Duodenal mucosa (tissue), 2 donors: ENCODE measurements around the gene SDK1.

Source experiments
- H3K27ac ChIP-seq: one replicate; pipeline ENCODE4 v1.7.0; 2013; ENCODE audit warnings: low read depth, low read length
- H3K27me3 ChIP-seq, 2 donors: one replicate each; pipeline ENCODE4 v1.7.0; 2013; ENCODE audit warnings: low read length in 2 of 2, control low read depth in 1 of 2; ENCODE audit not compliant: insufficient read depth in 2 of 2, control insufficient read depth in 1 of 2
- H3K36me3 ChIP-seq, 2 donors: one replicate each; pipeline ENCODE4 v1.7.0; 2013; ENCODE audit warnings: low read length in 2 of 2, control low read depth in 1 of 2; ENCODE audit not compliant: insufficient read depth in 2 of 2, control insufficient read depth in 1 of 2
- H3K4me1 ChIP-seq, 2 donors: one replicate each; pipeline ENCODE4 v1.7.0; 2013; ENCODE audit warnings: low read length in 2 of 2, control low read depth in 1 of 2; ENCODE audit not compliant: insufficient read depth in 2 of 2, control insufficient read depth in 1 of 2
- H3K4me3 ChIP-seq, 2 donors: one replicate each; pipeline ENCODE4 v1.7.0; 2013; ENCODE audit warnings: low read length in 2 of 2, low read depth in 1 of 2
- H3K9ac ChIP-seq, 2 donors: one replicate each; pipeline ENCODE4 v1.7.0; 2013; ENCODE audit warnings: low read length in 2 of 2, low read depth in 1 of 2
- H3K9me3 ChIP-seq, 2 donors: one replicate each; pipeline ENCODE4 v1.7.0; 2013; ENCODE audit warnings: low read length in 2 of 2, control low read depth in 1 of 2; ENCODE audit not compliant: control insufficient read depth in 1 of 2

Gene SDK1

GRCh38 chr7:3292694-3293093, 8.4 kb upstream of the SDK1 start:
- no peak overlapping the region for H3K4me3 ChIP-seq
- no peaks in the 10 kb centered on the region for H3K27me3 ChIP-seq
- H3K36me3 ChIP-seq = no peaks in the 10 kb centered on the region
- peaks cover 0 to 12% of the 10 kb centered on the region in 2 donors for H3K4me1 ChIP-seq
- H3K9ac ChIP-seq = no peak overlapping the region
- peaks cover 0 to 6% of the 10 kb centered on the region in 2 donors for H3K9me3 ChIP-seq
- H3K27ac ChIP-seq = no peak overlapping the region

GRCh38 chr7:3294432-3295100, 6.5 kb upstream of the SDK1 start:
- Histone ChIP-seq H3K4me1 (peaks cover 0 to 12% of the 10 kb centered on the region in 2 donors), H3K9ac (no peak overlapping the region), H3K27me3 (peaks cover 0 to 2% of the 10 kb centered on the region in 2 donors), H3K9me3 (peaks cover 0 to 5% of the 10 kb centered on the region in 2 donors), H3K27ac (no peak overlapping the region), H3K4me3 (no peak overlapping the region), H3K36me3 (no peaks in the 10 kb centered on the region)

- Histone ChIP-seq H3K9me3 (no peaks in the 10 kb centered on the region), H3K36me3 (no peaks in the 10 kb centered on the region), H3K9ac (no peak overlapping the region), H3K4me1 (peaks cover 0 to 23% of the 10 kb centered on the region in 2 donors), H3K27ac (no peak overlapping the region), H3K4me3 (no peak overlapping the region), H3K27me3 (peaks cover 5 to 11% of the 10 kb centered on the region in 2 donors)
Observed at GRCh38 chr7:3297105-3297819, 3.8 kb upstream of the SDK1 start.

- Histone ChIP-seq H3K27me3 (peaks cover 20 to 27% of the 10 kb centered on the region in 2 donors), H3K27ac (no peak overlapping the region), H3K36me3 (no peaks in the 10 kb centered on the region), H3K9me3 (no peaks in the 10 kb centered on the region), H3K4me1 (peaks cover 0 to 11% of the 10 kb centered on the region in 2 donors), H3K9ac (peak overlapping the region in 1 of 2 donors; percentile 18), H3K4me3 (peak overlapping the region; percentile 62 to 63)
Observed at GRCh38 chr7:3300221-3300650, 816 bp upstream of the SDK1 start.

GRCh38 chr7:3301449-3301731, 338 bp downstream of the SDK1 start:
- H3K9ac ChIP-seq = no peak overlapping the region
- peaks cover 20 to 27% of the 10 kb centered on the region in 2 donors for H3K27me3 ChIP-seq
- no peak overlapping the region for H3K4me3 ChIP-seq
- H3K4me1 ChIP-seq = peaks cover 0 to 11% of the 10 kb centered on the region in 2 donors
- no peaks in the 10 kb centered on the region for H3K9me3 ChIP-seq
- H3K27ac ChIP-seq = no peak overlapping the region
- no peaks in the 10 kb centered on the region for H3K36me3 ChIP-seq

- no peak overlapping the region for H3K27ac ChIP-seq
- peak overlapping the region in 1 of 2 donors; percentile 43 for H3K9ac ChIP-seq
- no peaks in the 10 kb centered on the region for H3K9me3 ChIP-seq
- no peaks in the 10 kb centered on the region for H3K36me3 ChIP-seq
- peaks cover 0 to 11% of the 10 kb centered on the region in 2 donors for H3K4me1 ChIP-seq
- peak overlapping the region; percentile 63 to 65 for H3K4me3 ChIP-seq
- peaks cover 20 to 27% of the 10 kb centered on the region in 2 donors for H3K27me3 ChIP-seq
Observed at GRCh38 chr7:3301831-3302618, 973 bp downstream of the SDK1 start.

GRCh38 chr7:3302681-3303320, 1.7 kb downstream of the SDK1 start:
- H3K9me3 ChIP-seq = no peaks in the 10 kb centered on the region
- H3K27me3 ChIP-seq = peaks cover 20 to 27% of the 10 kb centered on the region in 2 donors
- H3K4me1 ChIP-seq = peaks cover 0 to 11% of the 10 kb centered on the region in 2 donors
- no peak overlapping the region for H3K27ac ChIP-seq
- no peak overlapping the region for H3K4me3 ChIP-seq
- H3K9ac ChIP-seq = no peak overlapping the region
- H3K36me3 ChIP-seq = no peaks in the 10 kb centered on the region

- Histone ChIP-seq H3K27me3 (peaks cover 20 to 27% of the 10 kb centered on the region in 2 donors), H3K4me3 (no peak overlapping the region), H3K9me3 (no peaks in the 10 kb centered on the region), H3K36me3 (no peaks in the 10 kb centered on the region), H3K4me1 (peaks cover 0 to 11% of the 10 kb centered on the region in 2 donors), H3K27ac (no peak overlapping the region), H3K9ac (no peak overlapping the region)
Observed at GRCh38 chr7:3304131-3304530, 3.1 kb downstream of the SDK1 start.

GRCh38 chr7:3307435-3307834, 6.4 kb downstream of the SDK1 start:
- Histone ChIP-seq H3K9me3 (no peaks in the 10 kb centered on the region), H3K9ac (no peak overlapping the region), H3K27me3 (peaks cover 7 to 20% of the 10 kb centered on the region in 2 donors), H3K4me3 (no peak overlapping the region), H3K27ac (no peak overlapping the region), H3K4me1 (no peaks in the 10 kb centered on the region), H3K36me3 (no peaks in the 10 kb centered on the region)
